HG03039 (cell line): ENCODE results near the gene LEP.
"Not testable (repeated sequence)": the region's sequence is repeated elsewhere in the genome, so short reads cannot be mapped to it uniquely, and the experiment has no call there.

ENCODE experiments used
- ATAC-seq: cut with Tn5 transposase; IDR thresholded peaks from one replicate; pipeline ENCODE4 v1.9.1; 2021; ENCODE audit warnings: mild to moderate bottlenecking, moderate library complexity; ENCODE audit not compliant: unreplicated experiment

LEP gene

DNA sequence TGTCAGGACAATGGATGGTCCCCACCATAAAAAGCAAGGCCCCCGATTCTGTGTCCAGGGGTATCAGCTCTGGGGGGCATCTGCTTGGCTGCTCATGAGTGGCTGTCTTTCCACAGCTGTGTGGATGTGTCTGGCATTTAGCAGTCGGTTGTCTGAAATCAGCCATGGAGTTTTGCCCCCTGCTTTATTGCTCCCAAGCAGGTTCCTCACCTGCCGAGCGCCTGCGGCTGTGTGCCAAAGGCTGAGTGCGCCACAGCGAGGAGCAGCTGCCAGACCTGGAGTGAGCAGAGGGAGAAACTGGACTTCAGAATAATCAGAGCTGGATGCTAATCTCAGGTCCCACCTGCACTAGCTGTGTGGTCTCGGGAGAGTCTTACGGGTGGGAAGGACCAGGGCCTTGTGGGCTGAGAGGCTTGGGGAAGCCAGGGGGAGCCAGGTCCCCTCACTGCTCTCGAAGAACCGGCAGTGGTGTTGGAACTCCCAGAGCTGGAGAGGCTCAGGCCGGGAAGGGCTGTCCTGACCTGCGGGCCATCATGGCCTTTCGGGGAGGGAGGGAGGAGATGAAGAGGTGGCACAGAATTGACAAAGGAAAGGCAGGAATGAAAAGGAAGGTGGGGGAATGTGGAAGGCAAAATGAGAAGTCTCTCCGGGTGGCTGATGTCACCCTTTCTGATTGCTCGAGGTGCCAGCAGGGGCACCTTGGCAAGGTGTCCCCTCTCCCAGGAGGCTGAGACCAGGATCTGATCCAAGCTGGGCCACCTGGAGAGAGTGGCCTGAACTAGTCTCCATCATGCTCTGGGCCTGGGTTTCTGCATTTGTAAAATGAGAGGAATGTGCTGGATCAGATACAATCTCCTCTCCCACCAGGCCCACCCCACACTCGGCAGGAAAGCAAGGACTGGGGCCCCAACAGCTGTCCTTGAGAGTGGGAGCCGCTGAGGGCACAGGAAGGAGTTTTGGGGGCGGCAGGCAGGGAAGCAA is 30.2 kb upstream of the LEP start:
- ATAC-seq = no peak

GRCh38 chr7:128211626-128212025 is 29.5 kb upstream of the LEP start:
- no peak for ATAC-seq

GRCh38 chr7:128214463-128214862 is 26.6 kb upstream of the LEP start:
- no peak for ATAC-seq

DNA sequence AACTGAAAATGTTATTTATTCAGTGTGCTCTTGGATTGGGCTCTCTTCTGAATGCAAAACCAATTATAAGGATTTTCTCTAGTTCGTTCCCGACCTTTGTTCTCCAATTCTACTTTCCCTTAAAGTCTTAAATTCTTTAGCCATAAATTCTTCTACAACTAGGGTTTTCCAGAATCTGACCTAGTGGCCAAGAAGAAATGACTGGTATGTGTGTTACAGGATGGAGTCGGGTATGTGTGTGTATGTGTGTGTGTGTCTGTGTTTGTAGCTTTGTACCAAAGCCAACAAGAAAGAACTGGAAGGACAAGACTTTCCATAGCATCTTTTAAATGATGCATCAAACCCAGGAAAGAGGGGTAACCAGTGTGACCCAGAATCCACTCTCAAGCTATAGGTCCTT is 25.8 kb upstream of the LEP start:
- no peak for ATAC-seq

DNA sequence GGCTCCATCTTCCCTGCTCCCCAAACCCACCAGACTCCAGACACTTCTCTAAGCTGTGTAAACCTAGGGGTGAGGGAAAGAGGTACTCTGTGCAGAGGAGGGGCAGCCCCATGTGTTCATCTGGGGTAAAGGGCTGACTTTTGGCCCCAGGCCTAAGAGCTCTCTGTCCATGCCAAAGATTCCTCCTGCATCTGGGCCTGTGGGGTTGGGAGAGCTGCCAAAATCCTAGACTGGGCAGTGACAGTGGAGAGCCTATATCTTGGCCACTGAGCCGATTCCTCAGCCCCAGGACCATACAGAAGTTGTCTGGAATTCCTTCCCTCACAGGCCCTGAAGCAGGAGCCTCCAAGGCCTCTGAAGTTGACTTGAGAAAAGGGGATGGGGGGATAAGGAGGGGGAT is 25.3 kb upstream of the LEP start:
- ATAC-seq = no peak

DNA sequence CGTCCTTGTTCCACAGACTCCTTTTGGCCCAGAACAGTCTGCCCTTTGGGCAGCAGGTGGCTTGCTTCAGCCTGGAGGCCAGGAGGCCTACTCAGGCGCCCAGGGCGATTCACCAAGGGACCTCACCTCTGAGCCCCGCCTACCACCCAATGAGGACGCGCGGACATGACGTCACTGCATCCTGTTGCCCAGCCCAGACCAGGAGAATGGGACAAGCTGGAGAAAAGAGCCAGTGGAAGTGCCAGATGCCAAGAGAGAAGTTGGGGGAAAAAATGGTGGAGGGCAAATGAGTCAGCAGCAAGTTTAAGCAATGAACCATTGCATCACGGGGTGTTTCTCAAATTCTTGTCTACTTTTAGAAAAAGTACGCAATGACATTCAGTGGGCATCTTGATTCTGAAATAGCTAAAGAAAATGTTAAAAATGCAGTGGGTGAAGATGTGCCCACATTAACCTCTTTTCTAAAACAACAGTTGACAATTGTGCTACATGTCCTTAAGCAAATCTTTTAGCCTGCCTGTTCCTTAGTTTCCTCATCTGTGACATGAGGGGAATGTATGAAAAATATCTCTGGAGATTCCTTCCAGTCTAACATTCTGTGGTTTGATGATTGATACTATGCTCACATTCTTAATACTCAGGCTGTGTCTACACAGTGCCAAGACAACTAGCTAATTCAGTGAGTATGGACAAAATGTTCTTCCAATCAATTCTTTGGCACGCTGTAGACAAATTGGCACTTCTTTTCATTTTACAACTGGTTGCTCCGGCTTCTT is 23.9 kb upstream of the LEP start:
- no peak for ATAC-seq

DNA sequence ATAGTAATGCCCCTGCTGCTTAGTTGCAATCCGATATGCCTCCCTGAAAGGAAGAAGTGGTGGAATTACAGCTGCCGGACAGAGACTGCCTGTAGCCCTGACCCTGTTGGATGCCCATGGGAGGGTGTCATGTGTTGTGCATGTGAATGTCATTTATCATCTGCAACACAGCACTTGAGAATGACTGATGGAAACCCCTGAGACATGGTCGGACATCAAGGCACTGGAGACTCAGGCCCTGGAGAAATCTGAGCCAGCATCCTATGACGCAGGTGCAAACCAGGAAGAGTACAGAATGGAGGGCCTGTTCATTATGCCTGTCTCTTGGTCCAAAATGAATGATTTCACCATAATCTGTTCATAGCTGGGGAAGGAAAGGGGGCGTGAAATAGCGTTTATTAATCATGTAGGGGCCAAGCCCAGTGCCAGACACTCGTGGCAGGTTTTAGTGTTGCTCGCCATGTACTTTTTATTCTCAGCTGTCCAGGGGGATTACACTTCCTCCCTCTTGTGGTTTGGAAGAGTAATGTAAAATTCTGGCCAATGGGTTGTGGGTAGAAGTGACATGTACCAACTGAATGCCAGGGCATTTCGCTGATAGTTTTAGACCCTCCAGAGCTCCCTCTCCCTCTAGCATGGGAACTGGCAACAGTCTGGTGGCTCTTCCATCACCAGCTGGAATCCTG is 23.0 kb upstream of the LEP start:
- ATAC-seq = no peak

- no peak for ATAC-seq
Observed at GRCh38 chr7:128219636-128220035, 21.4 kb upstream of the LEP start.

- ATAC-seq = no peak
Observed at GRCh38 chr7:128221929-128222403, 19.1 kb upstream of the LEP start.

- no peak for ATAC-seq
Observed at GRCh38 chr7:128226132-128226980, 14.7 kb upstream of the LEP start.

- no peak for ATAC-seq
Observed at GRCh38 chr7:128227271-128227670, 13.8 kb upstream of the LEP start.

GRCh38 chr7:128231021-128231420 is 10.1 kb upstream of the LEP start:
- no peak for ATAC-seq

DNA sequence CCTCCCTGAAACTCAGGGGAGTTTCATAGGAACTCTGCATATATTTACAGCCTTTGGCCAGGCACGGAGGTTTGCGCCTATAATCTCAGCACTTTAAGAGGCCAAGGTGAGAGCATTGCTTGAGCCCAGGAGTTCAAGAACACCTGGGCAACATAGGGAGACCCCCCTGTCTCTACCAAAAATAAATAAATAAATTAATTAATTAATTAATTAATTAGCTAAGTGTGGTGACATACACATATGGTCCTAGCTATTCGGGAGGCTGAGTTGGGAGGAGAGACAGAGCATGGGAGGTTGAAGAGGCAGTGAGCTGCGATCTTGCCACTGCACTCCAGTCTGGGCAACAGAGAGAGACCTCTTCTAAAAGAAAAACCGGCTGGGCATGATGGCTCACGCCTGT is 9.4 kb upstream of the LEP start:
- no peak for ATAC-seq

- no peak for ATAC-seq
Observed at GRCh38 chr7:128233471-128233870, 7.6 kb upstream of the LEP start.

- ATAC-seq = no peak
Observed at GRCh38 chr7:128234476-128235026, 6.5 kb upstream of the LEP start.

- no peak for ATAC-seq
Observed at GRCh38 chr7:128235471-128235870, 5.6 kb upstream of the LEP start.

DNA sequence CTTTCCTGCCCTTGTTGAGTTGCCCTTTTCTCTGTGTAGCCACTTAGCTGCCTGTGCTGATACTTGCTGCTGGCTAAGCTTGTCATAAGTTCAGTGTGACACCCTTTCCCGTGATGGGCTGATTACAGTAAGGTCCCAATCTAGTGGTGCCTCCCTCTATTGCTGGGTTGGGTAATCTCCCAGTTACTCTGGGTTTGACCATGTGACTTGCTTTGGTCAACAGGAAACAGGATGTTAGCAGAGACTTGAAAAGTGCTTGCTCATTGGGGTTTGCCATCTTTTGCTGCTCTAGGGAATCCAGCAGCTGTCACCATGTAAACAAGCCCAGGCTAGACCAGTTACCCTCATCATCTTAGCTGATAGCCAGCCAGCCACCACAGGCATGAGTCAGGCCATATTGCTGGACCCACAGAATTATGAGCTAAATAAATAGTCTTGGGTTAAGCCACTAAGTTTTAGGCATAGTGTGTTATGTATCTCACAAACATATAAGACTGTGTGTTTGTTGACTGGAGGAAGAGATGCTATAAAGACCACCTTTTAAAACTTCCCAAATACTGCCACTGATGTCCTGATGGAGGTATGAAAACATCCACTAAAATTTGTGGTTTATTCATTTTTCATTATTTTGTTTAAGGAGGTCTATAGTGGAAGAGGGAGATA is 4.0 kb upstream of the LEP start:
- no peak for ATAC-seq

DNA sequence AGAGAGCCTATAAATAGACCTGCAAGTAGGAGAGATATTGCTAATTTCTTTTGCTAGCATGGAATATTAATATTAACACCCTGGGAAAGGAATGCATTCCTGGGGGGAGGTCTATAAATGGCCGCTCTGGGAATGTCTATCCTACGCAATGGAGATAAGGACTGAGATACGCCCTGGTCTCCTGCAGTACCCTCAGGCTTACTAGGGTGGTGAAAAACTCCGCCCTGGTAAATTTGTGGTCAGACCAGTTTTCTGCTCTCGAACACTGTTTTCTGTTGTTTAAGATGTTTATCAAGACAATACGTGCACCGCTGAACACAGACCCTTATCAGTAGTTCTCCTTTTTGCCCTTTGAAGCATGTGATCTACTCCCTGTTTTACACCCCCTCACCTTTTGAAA is 1.9 kb upstream of the LEP start:
- not testable (repeated sequence) for ATAC-seq

GRCh38 chr7:128242661-128243060 is 1.6 kb downstream of the LEP start:
- ATAC-seq = no peak

GRCh38 chr7:128243273-128243672 is 2.2 kb downstream of the LEP start:
- no peak for ATAC-seq
